ENCODE data around the gene ARMC7. TPM values are rescaled to one million over a fixed set of nuclear protein-coding genes. Genes with fewer than 3 reads are reported as not detected.
A peak's percentile ranks its signal among the peaks of the same experiment; 100 is the strongest.
"Not testable (repeated sequence)": the region's sequence is repeated elsewhere in the genome, so short reads cannot be mapped to it uniquely, and the experiment has no call there.

The ARMC7 gene
- total RNA-seq, 3 donors from 2014 or later (not counting 1 experiment from before 2014, with no cell fraction given), result 9.3 to 18.6 (median 11.3) TPM

GRCh38 chr17:75130059-75130631 lies 20.4 kb downstream of the ARMC7 start:
- TF ChIP-seq CTCF (IDR thresholded peaks at IDR 0.05), result no peak
- Mint-ChIP-seq H3K4me1 (peaks cover 17 to 26% of the 10 kb centered on the region in 2 donors), H3K36me3 (no peaks in the 10 kb centered on the region), H3K27me3 (ENCODE audit: low read depth in 2 of 2) (no peaks in the 10 kb centered on the region), H3K27ac (peak overlapping the region; percentile 84 to 89), H3K9me3 (no peaks in the 10 kb centered on the region), H3K4me3 (peak overlapping the region; percentile 89)
- H3K4me3 ChIP-seq (ENCODE audit: low read length), result no peak overlapping the region
- H3K27ac ChIP-seq (ENCODE audit: low read length), result peak overlapping the region; percentile 71
- DNase-seq (peak in 1 of 2 donors; percentile 10), ATAC-seq (no peak)
- intact Hi-C loops (cut with micrococcal nuclease), result loop anchor here (2.0 to 5.0 kb wide), 2 partner anchors 15 to 42 kb away; no protein-coding TSS in a partner anchor
- H3K9me3 ChIP-seq (ENCODE audit: control insufficient read depth, insufficient read depth, low read length), result no peaks in the 10 kb centered on the region
- H3K27me3 ChIP-seq (ENCODE audit: control insufficient read depth, insufficient read depth, low read length), result no peaks in the 10 kb centered on the region
- WGBS (ENCODE audit: insufficient coverage), result 89% methylated on average over 24 of the region's 24 CpGs
- peaks cover 32% of the 10 kb centered on the region for H3K4me1 ChIP-seq (ENCODE audit: control insufficient read depth, insufficient read depth, low read length)
- H3K36me3 ChIP-seq (ENCODE audit: control insufficient read depth, insufficient read depth, low read length), result peaks cover 9% of the 10 kb centered on the region

- Histone ChIP-seq H3K4me3 (ENCODE audit: low read length) (peak overlapping the region; percentile 83), H3K36me3 (ENCODE audit: control insufficient read depth, insufficient read depth, low read length) (peaks cover 9% of the 10 kb centered on the region), H3K9me3 (ENCODE audit: control insufficient read depth, insufficient read depth, low read length) (no peaks in the 10 kb centered on the region), H3K27ac (ENCODE audit: low read length) (peak overlapping the region; percentile 71), H3K27me3 (ENCODE audit: control insufficient read depth, insufficient read depth, low read length) (no peaks in the 10 kb centered on the region), H3K4me1 (ENCODE audit: control insufficient read depth, insufficient read depth, low read length) (peaks cover 26% of the 10 kb centered on the region)
- WGBS (ENCODE audit: insufficient coverage), result 16% methylated on average over 27 of the region's 29 CpGs
- no peaks in the 10 kb centered on the region for H3K27me3 Mint-ChIP-seq (ENCODE audit: low read depth in 2 of 2)
- H3K27ac Mint-ChIP-seq, result peak overlapping the region; percentile 84 to 89
- peaks cover 13 to 23% of the 10 kb centered on the region in 2 donors for H3K4me1 Mint-ChIP-seq
- intact Hi-C loops (cut with micrococcal nuclease), result loop anchor here (2.0 to 5.0 kb wide), 2 partner anchors 16 to 42 kb away; no protein-coding TSS in a partner anchor
- peak overlapping the region; percentile 89 for H3K4me3 Mint-ChIP-seq
- H3K9me3 Mint-ChIP-seq, result no peaks in the 10 kb centered on the region
- DNase-seq (peak; percentile 28 to 71), ATAC-seq (peak; percentile 46 to 54 (median 49))
- no peak for TF ChIP-seq CTCF (IDR thresholded peaks at IDR 0.05)
- no peaks in the 10 kb centered on the region for H3K36me3 Mint-ChIP-seq
Observed at GRCh38 chr17:75130632-75131277, 21.0 kb downstream of the ARMC7 start.

GRCh38 chr17:75131278-75132017 lies 21.7 kb downstream of the ARMC7 start, which contains the start of gene NT5C:
NT5C (minus strand) TSS chr17:75131742; CDS start chr17:75131707, 35 bp downstream.
- Mint-ChIP-seq H3K27me3 (ENCODE audit: low read depth in 2 of 2) (no peaks in the 10 kb centered on the region), H3K9me3 (no peaks in the 10 kb centered on the region), H3K27ac (peak within 1 kb of the TSS; percentile 84 to 89), H3K4me1 (peaks cover 7 to 18% of the 10 kb centered on the region in 2 donors), H3K4me3 (peak within 1 kb of the TSS; percentile 89), H3K36me3 (no peaks in the 10 kb centered on the region)
- Histone ChIP-seq H3K27ac (ENCODE audit: low read length) (peak within 1 kb of the TSS; percentile 71), H3K27me3 (ENCODE audit: control insufficient read depth, insufficient read depth, low read length) (no peaks in the 10 kb centered on the region), H3K9me3 (ENCODE audit: control insufficient read depth, insufficient read depth, low read length) (no peaks in the 10 kb centered on the region), H3K4me1 (ENCODE audit: control insufficient read depth, insufficient read depth, low read length) (peaks cover 21% of the 10 kb centered on the region), H3K36me3 (ENCODE audit: control insufficient read depth, insufficient read depth, low read length) (peaks cover 9% of the 10 kb centered on the region), H3K4me3 (ENCODE audit: low read length) (peak within 1 kb of the TSS; percentile 83)
- under 1% methylated on average over 82 of the region's 82 CpGs for WGBS (ENCODE audit: insufficient coverage)
- peak; percentile 50 for TF ChIP-seq CTCF (IDR thresholded peaks at IDR 0.05)
- ATAC-seq, result peak; percentile 84 to 88 (median 86)
- peak; percentile 70 to 78 for DNase-seq
- intact Hi-C loops (cut with micrococcal nuclease), result loop anchor here (2.0 to 5.0 kb wide), 2 partner anchors 17 to 41 kb away; no protein-coding TSS in a partner anchor

GRCh38 chr17:75132018-75133000 lies 22.5 kb downstream of the ARMC7 start:
- Histone ChIP-seq H3K4me1 (ENCODE audit: control insufficient read depth, insufficient read depth, low read length) (peaks cover 21% of the 10 kb centered on the region), H3K4me3 (ENCODE audit: low read length) (peak overlapping the region; percentile 83), H3K27ac (ENCODE audit: low read length) (peak overlapping the region; percentile 66)
- peak in 1 of 2 donors; percentile 14 for DNase-seq
- Mint-ChIP-seq H3K27ac (peak overlapping the region; percentile 53 to 89), H3K4me1 (peaks cover 7 to 18% of the 10 kb centered on the region in 2 donors), H3K4me3 (peak overlapping the region; percentile 86)
- not testable (repeated sequence) for H3K27me3 ChIP-seq (ENCODE audit: control insufficient read depth, insufficient read depth, low read length); H3K9me3 Mint-ChIP-seq; H3K9me3 ChIP-seq (ENCODE audit: control insufficient read depth, insufficient read depth, low read length); H3K27me3 Mint-ChIP-seq (ENCODE audit: low read depth in 2 of 2); H3K36me3 ChIP-seq (ENCODE audit: control insufficient read depth, insufficient read depth, low read length); H3K36me3 Mint-ChIP-seq; ATAC-seq
- intact Hi-C loops (cut with micrococcal nuclease), result loop anchor here (5.0 kb wide), 1 partner anchor 40 kb away; no protein-coding TSS in a partner anchor
- WGBS (ENCODE audit: insufficient coverage), result 74% methylated on average over 40 of the region's 40 CpGs
